Endodermal cell (in vitro differentiated cells): ENCODE measurements around the gene INPP5F. TPM values are rescaled to one million over a fixed set of nuclear protein-coding genes. Genes with fewer than 3 reads are reported as not detected.

Source experiments
- DNase-seq: peaks from one replicate; pipeline ENCODE4 v3.0.0-alpha.2; 2017
- H3K27ac ChIP-seq: 2 replicates; pipeline ENCODE4 v1.5.1; 2013; ENCODE audit warnings: mild to moderate bottlenecking, low read depth, low read length, moderate library complexity
- H3K27me3 ChIP-seq: 2 replicates; pipeline ENCODE4 v1.6.1; 2013; ENCODE audit warnings: mild to moderate bottlenecking, low read length, moderate library complexity; ENCODE audit not compliant: insufficient read depth, control insufficient read depth, poor library complexity, severe bottlenecking
- H3K36me3 ChIP-seq: 2 replicates; pipeline ENCODE4 v1.7.0; 2013; ENCODE audit warnings: mild to moderate bottlenecking, low read length, moderate library complexity; ENCODE audit not compliant: control insufficient read depth, insufficient read depth
- H3K4me1 ChIP-seq: one replicate; pipeline ENCODE4 v1.7.0; 2013; ENCODE audit warnings: low read length; ENCODE audit not compliant: control insufficient read depth, insufficient read depth
- H3K4me3 ChIP-seq: 2 replicates; pipeline ENCODE4 v1.5.1; 2013; ENCODE audit warnings: mild to moderate bottlenecking, low read length, moderate library complexity
- H3K9ac ChIP-seq: 2 replicates; pipeline ENCODE4 v1.6.1; 2013; ENCODE audit warnings: mild to moderate bottlenecking, low read length, moderate library complexity; ENCODE audit not compliant: poor library complexity, severe bottlenecking; ENCODE audit errors: extremely low read depth
- H3K9me3 ChIP-seq: 2 replicates; pipeline ENCODE4 v1.6.1; 2013; ENCODE audit warnings: mild to moderate bottlenecking, low read length, moderate library complexity; ENCODE audit not compliant: control insufficient read depth
- H3K27ac Mint-ChIP-seq: 2 replicates; pipeline ENCODE4 v1.8.0; 2020; ENCODE audit warnings: mixed read lengths
- H3K27me3 Mint-ChIP-seq: 2 replicates; pipeline ENCODE4 v1.8.0; 2021; ENCODE audit warnings: mild to moderate bottlenecking, mixed read lengths; ENCODE audit not compliant: insufficient read depth
- H3K36me3 Mint-ChIP-seq: 2 replicates; pipeline ENCODE4 v1.8.0; 2020; ENCODE audit warnings: low read depth, mixed read lengths
- H3K4me1 Mint-ChIP-seq: 2 replicates; pipeline ENCODE4 v1.8.0; 2020; ENCODE audit warnings: mixed read lengths
- H3K4me3 Mint-ChIP-seq: 2 replicates; pipeline ENCODE4 v1.8.0; 2020; ENCODE audit warnings: mild to moderate bottlenecking, moderate library complexity, mixed read lengths
- H3K9me3 Mint-ChIP-seq: 2 replicates; pipeline ENCODE4 v1.8.0; 2020; ENCODE audit warnings: mild to moderate bottlenecking, mixed read lengths
- WGBS, 2 experiments: methylation state at CpG; one replicate each; pipeline versions ENCODE4 v1.1.5 to v1.1.7; 2013; ENCODE audit warnings: missing lambda C conversion rate in 2 of 2, mixed read lengths in 1 of 2; ENCODE audit not compliant: insufficient coverage in 1 of 2, insufficient read length in 1 of 2; 5-methylcytosine and 5-hydroxymethylcytosine counted together
- total RNA-seq, 2 donors: library from RNA; stranded (reverse); fragmentation: NEBNext Ultra II Directional in 1 of 2; extraction: Animal tissue kit (Norgen Biotek cat#: 25700) in 1 of 2; gene quantifications; 2 replicates in 1 of 2; 3 replicates in 1 of 2; pipeline ENCODE4 v1.2.1, GENCODE V29; 2021
- TF ChIP-seq, protein P1 (sequence below): fragments of 200-600 bp; sonication (generic); conservative IDR thresholded peaks from 2 replicates; pipeline ENCODE4 v1.5.0; 2021; ENCODE audit warnings: antibody characterized with exemption, mild to moderate bottlenecking

INPP5F gene
- total RNA-seq, 2 donors from 2014 or later, result 74.4 to 75.6 TPM

DNA sequence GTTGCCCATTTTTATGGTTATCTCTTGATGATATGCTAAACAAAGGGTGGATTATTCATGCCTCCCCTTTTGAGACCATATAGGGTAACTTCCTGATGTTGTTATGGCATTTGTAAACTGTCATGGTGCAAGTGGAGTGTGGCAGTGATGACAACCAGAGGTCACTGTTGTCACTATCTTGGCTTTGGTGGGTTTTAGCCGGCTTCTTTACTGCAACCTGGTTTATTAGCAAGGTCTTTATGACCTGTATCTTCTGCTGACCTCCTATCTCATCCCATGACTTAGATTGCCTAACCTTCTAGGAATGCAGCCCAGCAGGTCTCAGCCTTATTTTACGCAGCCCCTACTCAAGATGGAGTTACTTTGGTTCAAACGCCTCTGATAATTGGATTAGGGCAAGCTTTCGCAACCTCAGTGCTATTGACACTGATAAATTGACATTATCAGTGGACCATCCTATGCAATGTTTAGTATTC, 37.8 kb upstream of the INPP5F start:
- H3K36me3 ChIP-seq, result no peaks in the 10 kb centered on the region
- Mint-ChIP-seq H3K9me3 (peaks cover 2% of the 10 kb centered on the region), H3K36me3 (no peaks in the 10 kb centered on the region), H3K27me3 (no peaks in the 10 kb centered on the region), H3K4me3 (peak overlapping the region; percentile 61), H3K27ac (peak overlapping the region; percentile 98), H3K4me1 (peaks cover 27% of the 10 kb centered on the region)
- peak overlapping the region; percentile 78 for H3K4me3 ChIP-seq
- peak overlapping the region; percentile 60 for H3K9ac ChIP-seq
- TF ChIP-seq, protein P1, sequence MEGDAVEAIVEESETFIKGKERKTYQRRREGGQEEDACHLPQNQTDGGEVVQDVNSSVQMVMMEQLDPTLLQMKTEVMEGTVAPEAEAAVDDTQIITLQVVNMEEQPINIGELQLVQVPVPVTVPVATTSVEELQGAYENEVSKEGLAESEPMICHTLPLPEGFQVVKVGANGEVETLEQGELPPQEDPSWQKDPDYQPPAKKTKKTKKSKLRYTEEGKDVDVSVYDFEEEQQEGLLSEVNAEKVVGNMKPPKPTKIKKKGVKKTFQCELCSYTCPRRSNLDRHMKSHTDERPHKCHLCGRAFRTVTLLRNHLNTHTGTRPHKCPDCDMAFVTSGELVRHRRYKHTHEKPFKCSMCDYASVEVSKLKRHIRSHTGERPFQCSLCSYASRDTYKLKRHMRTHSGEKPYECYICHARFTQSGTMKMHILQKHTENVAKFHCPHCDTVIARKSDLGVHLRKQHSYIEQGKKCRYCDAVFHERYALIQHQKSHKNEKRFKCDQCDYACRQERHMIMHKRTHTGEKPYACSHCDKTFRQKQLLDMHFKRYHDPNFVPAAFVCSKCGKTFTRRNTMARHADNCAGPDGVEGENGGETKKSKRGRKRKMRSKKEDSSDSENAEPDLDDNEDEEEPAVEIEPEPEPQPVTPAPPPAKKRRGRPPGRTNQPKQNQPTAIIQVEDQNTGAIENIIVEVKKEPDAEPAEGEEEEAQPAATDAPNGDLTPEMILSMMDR, result peak; percentile 52
- H3K9me3 ChIP-seq, result no peaks in the 10 kb centered on the region
- H3K27me3 ChIP-seq, result no peaks in the 10 kb centered on the region
- H3K27ac ChIP-seq, result no peak overlapping the region
- H3K4me1 ChIP-seq, result peaks cover 5% of the 10 kb centered on the region
- WGBS, 2 experiments, result 12 to 41% methylated on average over 4 of the region's 4 CpGs
- peak; percentile 80 for DNase-seq

GRCh38 chr10:119689016-119689580, 36.8 kb upstream of the INPP5F start:
- no peak for DNase-seq
- 83 to 86% methylated on average over 6 of the region's 6 CpGs for WGBS, 2 experiments
- no peaks in the 10 kb centered on the region for H3K9me3 ChIP-seq
- Mint-ChIP-seq H3K27ac (peak overlapping the region; percentile 98), H3K9me3 (peaks cover 2% of the 10 kb centered on the region), H3K27me3 (no peaks in the 10 kb centered on the region), H3K36me3 (no peaks in the 10 kb centered on the region), H3K4me1 (peaks cover 27% of the 10 kb centered on the region), H3K4me3 (no peak overlapping the region)
- TF ChIP-seq, protein P1, result no peak
- H3K36me3 ChIP-seq, result no peaks in the 10 kb centered on the region
- H3K27me3 ChIP-seq, result no peaks in the 10 kb centered on the region
- no peak overlapping the region for H3K27ac ChIP-seq
- no peak overlapping the region for H3K9ac ChIP-seq
- peaks cover 5% of the 10 kb centered on the region for H3K4me1 ChIP-seq
- no peak overlapping the region for H3K4me3 ChIP-seq

DNA sequence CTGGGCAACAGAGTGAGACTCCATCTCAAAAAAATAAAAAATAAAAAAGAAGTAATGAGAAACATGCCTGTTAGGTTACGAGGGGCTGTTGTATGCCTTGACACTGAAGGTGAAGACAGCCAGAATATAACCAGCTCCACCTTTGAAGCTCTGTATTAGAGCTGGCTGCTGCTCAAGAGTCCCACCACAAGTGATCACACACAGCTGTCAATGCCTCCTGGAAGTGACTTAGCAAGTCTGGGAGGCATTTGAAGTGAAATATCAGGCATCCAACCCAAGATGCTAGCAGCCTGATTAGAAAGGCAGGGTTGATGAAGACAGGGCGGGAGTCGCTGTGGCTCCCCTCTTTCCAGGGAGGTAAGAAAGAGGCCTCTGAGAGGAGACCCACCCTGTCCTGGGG, 34.1 kb upstream of the INPP5F start:
- H3K9ac ChIP-seq, result no peak overlapping the region
- no peak overlapping the region for H3K27ac Mint-ChIP-seq
- H3K36me3 Mint-ChIP-seq, result no peaks in the 10 kb centered on the region
- H3K4me3 ChIP-seq, result no peak overlapping the region
- no peaks in the 10 kb centered on the region for H3K9me3 ChIP-seq
- no peaks in the 10 kb centered on the region for H3K27me3 Mint-ChIP-seq
- no peak overlapping the region for H3K27ac ChIP-seq
- H3K36me3 ChIP-seq, result no peaks in the 10 kb centered on the region
- TF ChIP-seq, protein P1, result no peak
- peaks cover 5% of the 10 kb centered on the region for H3K9me3 Mint-ChIP-seq
- peaks cover 3% of the 10 kb centered on the region for H3K4me1 ChIP-seq
- H3K4me3 Mint-ChIP-seq, result no peak overlapping the region
- no peak for DNase-seq
- WGBS, 2 experiments, result 96% methylated on average over 3 of the region's 3 CpGs
- no peaks in the 10 kb centered on the region for H3K27me3 ChIP-seq
- peaks cover 27% of the 10 kb centered on the region for H3K4me1 Mint-ChIP-seq
